H1 (cell line): ENCODE data around the gene UGGT1.

Experiments used
- CEBPB ChIP-seq: IDR thresholded peaks from 2 replicates; pipeline ENCODE4 v1.6.1; 2012; ENCODE audit warnings: low read depth, low read length
- ZNF274 ChIP-seq: IDR thresholded peaks from 2 replicates; pipeline ENCODE4 v1.7.0; 2012; ENCODE audit warnings: low read length, borderline replicate concordance; ENCODE audit errors: extremely low read depth

- no peak for TF ChIP-seq ZNF274
- no peak for TF ChIP-seq CEBPB
Measured at GRCh38 chr2:128041561-128041960, 49.4 kb upstream of the UGGT1 start.
